Karpas-422 (cell line): Measurements from ENCODE around the gene GALNTL6. TPM values are rescaled to one million over a fixed set of nuclear protein-coding genes. Genes with fewer than 3 reads are reported as not detected.

Experiments
- DNase-seq: peaks from one replicate; pipeline ENCODE4 v3.0.0-alpha.2; 2015
- H2AFZ ChIP-seq: fragments of 200-600 bp; sonication (generic); 2 replicates; pipeline ENCODE4 v1.6.1; 2014; ENCODE audit warnings: antibody characterized with exemption, low read length, mixed read lengths
- H3K27ac ChIP-seq: fragments of 200-600 bp; sonication (generic); 2 replicates; pipeline ENCODE4 v1.5.1; 2014; ENCODE audit warnings: mild to moderate bottlenecking, low read length, moderate library complexity
- H3K27me3 ChIP-seq: fragments of 200-600 bp; sonication (generic); 2 replicates; pipeline ENCODE4 v1.6.1; 2014; ENCODE audit warnings: low read length, mixed read lengths
- H3K36me3 ChIP-seq: fragments of 200-600 bp; sonication (generic); 2 replicates; pipeline ENCODE4 v1.6.1; 2014; ENCODE audit warnings: low read length, mixed read lengths; ENCODE audit not compliant: insufficient read depth
- H3K4me1 ChIP-seq: fragments of 200-600 bp; sonication (generic); 2 replicates; pipeline ENCODE4 v1.6.1; 2014; ENCODE audit warnings: mild to moderate bottlenecking, low read length, mixed read lengths
- H3K4me2 ChIP-seq: fragments of 200-600 bp; sonication (generic); 2 replicates; pipeline ENCODE4 v1.6.1; 2014; ENCODE audit warnings: low read length, low read depth, mild to moderate bottlenecking; ENCODE audit not compliant: poor library complexity, severe bottlenecking
- H3K4me3 ChIP-seq: fragments of 200-600 bp; sonication (generic); 2 replicates; pipeline ENCODE4 v1.5.1; 2014; ENCODE audit warnings: mild to moderate bottlenecking, antibody characterized with exemption, low read length, mixed read lengths
- H3K79me2 ChIP-seq: fragments of 200-600 bp; sonication (generic); 2 replicates; pipeline ENCODE4 v1.6.1; 2014; ENCODE audit warnings: mild to moderate bottlenecking, low read length, mixed read lengths
- H3K9ac ChIP-seq: fragments of 200-600 bp; sonication (generic); 2 replicates; pipeline ENCODE4 v1.6.0; 2014; ENCODE audit warnings: low read length
- H3K9me2 ChIP-seq: fragments of 200-600 bp; sonication (generic), shearing (Covaris generic); replicated peaks from 2 replicates; pipeline ENCODE4 v1.6.0; 2014; ENCODE audit warnings: mild to moderate bottlenecking, low read length, moderate library complexity; ENCODE audit not compliant: insufficient read depth
- H3K9me3 ChIP-seq: fragments of 300-700, 200-600 bp; sonication (generic); 2 replicates; pipeline ENCODE4 v1.6.1; 2014; ENCODE audit warnings: low read length, mixed read lengths
- H4K20me1 ChIP-seq: fragments of 200-600 bp; sonication (generic); 2 replicates; pipeline ENCODE4 v1.6.1; 2014; ENCODE audit warnings: mild to moderate bottlenecking, antibody characterized with exemption, low read length, low read depth; ENCODE audit not compliant: insufficient read depth
- total RNA-seq: library from RNA; depleted of rRNA; stranded (reverse); fragments of >200 nt; shearing (Covaris generic); gene quantifications from 2 replicates; pipeline ENCODE4 v1.2.3, GENCODE V29; 2014; ENCODE audit warnings: low replicate concordance

GALNTL6 gene
- total RNA-seq, 1 experiment from 2014 or later = not detected

DNA sequence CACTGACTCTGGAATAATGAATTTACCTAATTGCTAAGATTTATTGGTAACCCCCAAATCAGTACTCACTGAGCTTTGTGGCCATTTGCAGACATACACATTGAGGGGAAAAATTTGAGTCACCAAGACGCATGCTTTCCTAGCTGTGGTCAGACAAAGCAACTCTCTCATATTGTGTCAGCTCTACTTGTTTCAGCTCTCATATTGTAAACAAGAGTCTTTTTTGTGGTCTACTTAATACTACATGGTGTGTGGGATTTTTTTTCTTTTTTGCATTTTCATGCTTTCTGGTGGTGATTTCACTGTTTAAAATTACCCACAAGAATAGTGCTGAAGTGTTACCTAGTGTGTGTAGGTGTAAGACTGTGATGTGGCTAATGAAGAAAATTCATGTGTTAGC lies 927.2 kb downstream of the GALNTL6 start:
- Histone ChIP-seq H3K4me1 (no peaks in the 10 kb centered on the region), H3K4me3 (no peak overlapping the region), H3K4me2 (no peak overlapping the region), H3K9me2 (no peaks in the 10 kb centered on the region), H3K79me2 (no peaks in the 10 kb centered on the region), H3K9me3 (no peaks in the 10 kb centered on the region), H3K9ac (no peak overlapping the region), H3K27ac (no peak overlapping the region), H2AFZ (no peak overlapping the region), H3K36me3 (no peaks in the 10 kb centered on the region), H4K20me1 (no peaks in the 10 kb centered on the region), H3K27me3 (no peaks in the 10 kb centered on the region)
- no peak for DNase-seq

DNA sequence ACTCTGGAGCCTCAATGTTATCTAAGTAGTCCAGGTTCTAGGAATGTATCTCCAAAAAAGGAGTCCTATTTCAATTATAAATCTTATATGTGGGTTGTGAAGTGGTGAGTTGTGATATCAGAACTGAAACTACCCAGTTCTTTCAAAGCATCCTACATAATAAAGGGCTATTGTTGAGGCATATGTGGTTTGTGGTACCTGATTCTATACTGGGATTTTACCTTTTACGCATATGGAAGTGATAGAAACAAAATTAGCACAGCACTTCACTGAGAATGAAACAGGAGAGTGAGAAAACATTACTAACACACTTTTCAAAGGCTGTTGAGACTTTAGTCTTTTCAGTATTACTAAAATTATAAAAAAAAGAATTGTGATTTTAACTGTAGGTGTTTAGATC lies 937.7 kb downstream of the GALNTL6 start:
- no peak overlapping the region for H3K4me3 ChIP-seq

DNA sequence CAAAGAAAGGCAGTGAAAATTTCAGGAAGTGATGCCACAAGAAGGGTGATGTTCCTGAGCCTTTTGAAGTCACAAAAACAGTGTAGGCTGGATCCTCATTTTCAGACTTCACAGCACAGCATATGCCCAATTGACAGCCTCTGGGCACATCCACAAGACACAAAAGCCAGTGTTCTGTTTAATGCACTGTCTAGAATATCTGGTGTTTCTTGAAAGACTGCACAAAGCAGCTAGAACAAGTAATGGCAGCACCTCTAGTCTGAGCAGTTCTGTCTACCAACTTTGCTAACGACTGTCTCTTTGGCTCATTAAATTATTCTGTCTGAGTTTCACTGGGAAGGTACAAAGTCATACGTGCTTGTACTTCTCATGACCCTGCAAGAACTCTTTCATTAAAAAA lies 938.3 kb downstream of the GALNTL6 start:
- H3K4me1 ChIP-seq = no peaks in the 10 kb centered on the region
- no peak overlapping the region for H3K9ac ChIP-seq
- no peak for DNase-seq

More for the DNA sequence above, 937.7 kb downstream of the GALNTL6 start:
- Histone ChIP-seq H3K79me2 (no peaks in the 10 kb centered on the region), H3K9ac (no peak overlapping the region), H3K9me3 (no peaks in the 10 kb centered on the region), H3K4me1 (no peaks in the 10 kb centered on the region), H3K9me2 (no peaks in the 10 kb centered on the region), H3K4me2 (no peak overlapping the region), H2AFZ (no peak overlapping the region), H3K27ac (no peak overlapping the region), H4K20me1 (no peaks in the 10 kb centered on the region), H3K36me3 (no peaks in the 10 kb centered on the region), H3K27me3 (no peaks in the 10 kb centered on the region)
- no peak for DNase-seq

GRCh38 chr4:172758586-172759340 lies 945.6 kb downstream of the GALNTL6 start:
- Histone ChIP-seq H2AFZ (no peak overlapping the region), H3K27ac (no peak overlapping the region), H3K9me3 (no peaks in the 10 kb centered on the region), H3K79me2 (no peaks in the 10 kb centered on the region), H3K4me2 (no peak overlapping the region), H3K4me1 (no peaks in the 10 kb centered on the region), H3K9me2 (no peaks in the 10 kb centered on the region), H3K4me3 (no peak overlapping the region), H4K20me1 (no peaks in the 10 kb centered on the region), H3K9ac (no peak overlapping the region), H3K27me3 (no peaks in the 10 kb centered on the region), H3K36me3 (no peaks in the 10 kb centered on the region)
- DNase-seq = no peak

More for the DNA sequence above, 938.3 kb downstream of the GALNTL6 start:
- Histone ChIP-seq H4K20me1 (no peaks in the 10 kb centered on the region), H3K79me2 (no peaks in the 10 kb centered on the region), H3K4me3 (no peak overlapping the region), H2AFZ (no peak overlapping the region), H3K36me3 (no peaks in the 10 kb centered on the region), H3K27me3 (no peaks in the 10 kb centered on the region), H3K9me3 (no peaks in the 10 kb centered on the region), H3K4me2 (no peak overlapping the region), H3K9me2 (no peaks in the 10 kb centered on the region), H3K27ac (no peak overlapping the region)

DNA sequence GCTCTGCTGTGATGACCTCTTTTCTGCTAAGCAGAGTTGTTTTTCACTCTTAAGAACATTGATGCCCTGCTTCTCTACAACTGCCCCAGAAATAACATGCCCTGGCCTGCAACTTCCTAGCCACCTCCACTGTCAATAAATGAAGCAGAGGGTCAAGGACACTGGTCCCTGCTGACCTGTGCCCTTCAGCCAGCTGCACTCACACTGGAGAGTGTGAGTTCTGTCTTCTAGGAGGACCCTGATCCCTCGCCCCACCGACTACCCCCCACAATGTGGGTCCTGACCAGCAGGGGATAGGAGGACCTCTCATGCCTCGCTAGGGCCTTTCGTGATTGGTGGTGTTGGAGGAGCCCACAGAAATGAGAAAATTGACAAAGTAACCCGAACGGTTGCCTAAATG lies 947.3 kb downstream of the GALNTL6 start:
- Histone ChIP-seq H3K36me3 (no peaks in the 10 kb centered on the region), H3K27ac (no peak overlapping the region), H3K9me3 (no peaks in the 10 kb centered on the region), H3K4me3 (no peak overlapping the region), H3K4me2 (no peak overlapping the region), H3K27me3 (no peaks in the 10 kb centered on the region), H3K4me1 (no peaks in the 10 kb centered on the region), H2AFZ (no peak overlapping the region), H3K9me2 (no peaks in the 10 kb centered on the region), H4K20me1 (no peaks in the 10 kb centered on the region), H3K79me2 (no peaks in the 10 kb centered on the region), H3K9ac (no peak overlapping the region)
- no peak for DNase-seq

DNA sequence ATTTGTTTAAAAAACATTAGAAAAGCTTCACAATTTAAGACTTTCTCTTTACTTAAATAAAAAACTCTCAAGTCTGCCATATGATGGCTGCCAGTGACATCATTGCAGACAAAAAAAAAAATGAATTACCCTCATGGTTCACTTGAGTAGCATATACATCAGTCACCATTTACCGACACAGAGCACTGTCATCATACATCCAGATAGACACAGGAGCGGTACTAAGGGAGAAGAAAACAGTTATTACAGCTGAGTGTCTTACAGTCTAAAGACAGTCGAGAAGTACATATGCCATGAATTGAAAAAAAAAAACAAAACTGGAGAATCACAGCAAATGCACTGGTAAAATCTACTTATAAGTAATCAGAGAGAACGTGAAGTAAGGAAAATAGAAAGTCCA lies 949.7 kb downstream of the GALNTL6 start:
- Histone ChIP-seq H3K9me2 (no peaks in the 10 kb centered on the region), H3K27ac (no peak overlapping the region), H3K4me2 (no peak overlapping the region), H3K79me2 (no peaks in the 10 kb centered on the region), H3K9me3 (no peaks in the 10 kb centered on the region), H3K4me3 (no peak overlapping the region), H4K20me1 (no peaks in the 10 kb centered on the region), H3K4me1 (no peaks in the 10 kb centered on the region), H3K36me3 (no peaks in the 10 kb centered on the region), H3K27me3 (no peaks in the 10 kb centered on the region), H3K9ac (no peak overlapping the region), H2AFZ (no peak overlapping the region)
- DNase-seq = no peak

DNA sequence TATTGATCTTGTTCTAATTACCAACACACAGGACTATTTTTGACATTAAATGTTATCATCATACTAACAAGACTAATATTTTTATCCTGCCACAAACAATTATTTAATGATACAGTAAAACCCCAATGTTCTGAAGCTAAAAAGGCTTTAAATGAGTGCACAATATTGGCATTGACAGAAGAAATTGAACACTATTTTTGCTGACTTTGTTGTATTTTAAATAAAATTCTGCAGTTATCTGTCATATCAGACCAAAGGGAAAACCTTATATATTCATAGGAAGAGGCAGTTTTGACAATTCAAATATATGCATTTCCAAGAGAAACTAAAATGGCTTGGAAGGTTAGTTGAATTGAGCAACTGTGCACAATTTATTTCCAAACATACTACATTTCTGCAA lies 957.6 kb downstream of the GALNTL6 start:
- H3K27me3 ChIP-seq = no peaks in the 10 kb centered on the region
- H3K36me3 ChIP-seq = no peaks in the 10 kb centered on the region
- no peaks in the 10 kb centered on the region for H4K20me1 ChIP-seq
- no peaks in the 10 kb centered on the region for H3K79me2 ChIP-seq
- H3K4me3 ChIP-seq = no peak overlapping the region
- H3K4me1 ChIP-seq = no peaks in the 10 kb centered on the region
- no peaks in the 10 kb centered on the region for H3K9me3 ChIP-seq
- no peak overlapping the region for H2AFZ ChIP-seq
- no peak overlapping the region for H3K4me2 ChIP-seq
- H3K9ac ChIP-seq = no peak overlapping the region
- no peak overlapping the region for H3K27ac ChIP-seq
- no peak for DNase-seq
- H3K9me2 ChIP-seq = no peaks in the 10 kb centered on the region

DNA sequence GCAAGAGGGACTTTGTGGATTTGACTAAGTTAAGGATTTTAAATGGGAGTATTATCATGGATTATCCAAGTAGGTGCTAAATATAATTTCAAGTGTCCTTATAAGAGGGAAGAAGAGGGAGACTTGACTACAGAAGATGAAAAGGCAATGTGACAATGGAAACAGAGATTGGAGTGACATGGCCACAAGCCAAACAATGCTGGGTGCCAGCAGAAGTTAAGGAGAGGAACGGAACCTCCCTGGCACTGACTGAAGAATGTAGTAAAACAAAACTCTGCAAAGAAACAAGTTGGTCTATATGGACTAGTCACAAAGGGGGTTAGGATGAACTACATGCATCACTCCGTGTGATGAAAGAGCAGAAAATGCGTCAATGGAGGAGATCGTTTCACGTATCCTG lies 959.6 kb downstream of the GALNTL6 start:
- no peak overlapping the region for H3K9ac ChIP-seq
- H3K36me3 ChIP-seq = no peaks in the 10 kb centered on the region
- no peaks in the 10 kb centered on the region for H4K20me1 ChIP-seq
- DNase-seq = no peak
- no peaks in the 10 kb centered on the region for H3K27me3 ChIP-seq
- H3K4me2 ChIP-seq = no peak overlapping the region
- no peak overlapping the region for H3K4me3 ChIP-seq
- no peaks in the 10 kb centered on the region for H3K9me2 ChIP-seq
- H3K9me3 ChIP-seq = no peaks in the 10 kb centered on the region
- H3K27ac ChIP-seq = no peak overlapping the region
- no peak overlapping the region for H2AFZ ChIP-seq
- no peaks in the 10 kb centered on the region for H3K4me1 ChIP-seq
- no peaks in the 10 kb centered on the region for H3K79me2 ChIP-seq
